ENCODE results near the gene LMAN1.

DNA sequence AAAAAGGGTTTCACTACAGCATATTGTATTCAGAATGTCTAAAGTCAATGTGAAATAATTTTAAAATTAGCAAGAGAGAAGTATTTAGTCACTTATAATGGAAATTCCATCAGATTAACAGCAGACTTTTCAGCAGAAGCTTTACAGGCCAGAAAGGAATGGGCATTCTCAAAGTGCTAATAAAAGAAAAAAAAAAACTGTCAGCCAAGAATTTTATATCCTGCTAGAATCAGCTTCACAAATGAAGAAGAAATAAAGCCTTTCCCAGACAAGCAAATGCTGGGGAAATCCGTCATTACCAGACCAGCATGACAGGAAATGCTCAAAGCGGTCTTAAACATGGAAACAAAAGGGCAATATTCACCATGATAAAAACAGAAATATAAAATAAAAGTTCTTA lies 18.8 kb downstream of the LMAN1 start:
- TF ChIP-seq, protein P1, sequence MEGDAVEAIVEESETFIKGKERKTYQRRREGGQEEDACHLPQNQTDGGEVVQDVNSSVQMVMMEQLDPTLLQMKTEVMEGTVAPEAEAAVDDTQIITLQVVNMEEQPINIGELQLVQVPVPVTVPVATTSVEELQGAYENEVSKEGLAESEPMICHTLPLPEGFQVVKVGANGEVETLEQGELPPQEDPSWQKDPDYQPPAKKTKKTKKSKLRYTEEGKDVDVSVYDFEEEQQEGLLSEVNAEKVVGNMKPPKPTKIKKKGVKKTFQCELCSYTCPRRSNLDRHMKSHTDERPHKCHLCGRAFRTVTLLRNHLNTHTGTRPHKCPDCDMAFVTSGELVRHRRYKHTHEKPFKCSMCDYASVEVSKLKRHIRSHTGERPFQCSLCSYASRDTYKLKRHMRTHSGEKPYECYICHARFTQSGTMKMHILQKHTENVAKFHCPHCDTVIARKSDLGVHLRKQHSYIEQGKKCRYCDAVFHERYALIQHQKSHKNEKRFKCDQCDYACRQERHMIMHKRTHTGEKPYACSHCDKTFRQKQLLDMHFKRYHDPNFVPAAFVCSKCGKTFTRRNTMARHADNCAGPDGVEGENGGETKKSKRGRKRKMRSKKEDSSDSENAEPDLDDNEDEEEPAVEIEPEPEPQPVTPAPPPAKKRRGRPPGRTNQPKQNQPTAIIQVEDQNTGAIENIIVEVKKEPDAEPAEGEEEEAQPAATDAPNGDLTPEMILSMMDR (IDR thresholded peaks at IDR 0.05; ENCODE audit: insufficient read depth, low read length, poor library complexity, severe bottlenecking), result no peak
- no peak for TF ChIP-seq EZH2phosphoT487 (conservative IDR thresholded peaks at IDR 0.05; ENCODE audit: low read length)

All from SU-DHL-6 (cell line).